Fibroblast of lung (primary cell): Measurements from ENCODE around the gene ZNF429. TPM values are rescaled to one million over a fixed set of nuclear protein-coding genes. Genes with fewer than 3 reads are reported as not detected.

Source experiments
- DNase-seq, 2 donors: peaks; one replicate each; pipeline versions ENCODE4 v3.0.0 to v3.0.0-alpha.2; 2010; ENCODE audit warnings: low read depth in 2 of 2
- H2AFZ ChIP-seq: 2 replicates; pipeline ENCODE4 v1.5.1; 2012; ENCODE audit warnings: low read length, control low read depth, inconsistent platforms
- H3K27ac ChIP-seq: 2 replicates; pipeline ENCODE4 v1.5.1; 2011; ENCODE audit warnings: low read length, control low read depth; ENCODE audit not compliant: insufficient read depth
- H3K27me3 ChIP-seq: 2 replicates; pipeline ENCODE4 v1.5.1; 2011; ENCODE audit warnings: mild to moderate bottlenecking, low read length; ENCODE audit not compliant: control insufficient read depth, insufficient read depth
- H3K36me3 ChIP-seq: 2 replicates; pipeline ENCODE4 v1.5.1; 2011; ENCODE audit warnings: low read length; ENCODE audit not compliant: control insufficient read depth, insufficient read depth
- H3K4me1 ChIP-seq: 2 replicates; pipeline ENCODE4 v1.5.1; 2011; ENCODE audit warnings: low read length; ENCODE audit not compliant: control insufficient read depth, insufficient read depth; ENCODE audit errors: extremely low read depth
- H3K4me2 ChIP-seq: 2 replicates; pipeline ENCODE4 v1.5.1; 2011; ENCODE audit warnings: low read length, control low read depth; ENCODE audit not compliant: insufficient read depth; ENCODE audit errors: extremely low read depth
- H3K4me3 ChIP-seq, 4 experiments: fragments of 200-600 bp in 1 of 4; sonication (generic) in 1 of 4; replicated peaks in 1 of 4; 2 replicates each; pipeline ENCODE4 v1.5.1; 2011 to 2016; ENCODE audit warnings: low read length in 4 of 4, low read depth in 3 of 4, mild to moderate bottlenecking in 3 of 4, control low read depth in 2 of 4, inconsistent platforms in 1 of 4, mixed read lengths in 1 of 4; ENCODE audit not compliant: insufficient read depth in 1 of 4; ENCODE audit errors: control extremely low read depth in 1 of 4
- H3K79me2 ChIP-seq: 2 replicates; pipeline ENCODE4 v1.5.1; 2012; ENCODE audit warnings: mild to moderate bottlenecking, low read length, inconsistent platforms; ENCODE audit not compliant: control insufficient read depth, insufficient read depth
- H3K9ac ChIP-seq: 2 replicates; pipeline ENCODE4 v1.5.1; 2011; ENCODE audit warnings: mild to moderate bottlenecking, low read length, control low read depth; ENCODE audit not compliant: insufficient read depth
- H3K9me3 ChIP-seq: 2 replicates; pipeline ENCODE4 v1.5.1; 2012; ENCODE audit warnings: low read depth, low read length; ENCODE audit not compliant: control insufficient read depth, insufficient read depth
- H4K20me1 ChIP-seq: 2 replicates; pipeline ENCODE4 v1.5.1; 2011; ENCODE audit warnings: low read length; ENCODE audit not compliant: control insufficient read depth, insufficient read depth; ENCODE audit errors: extremely low read depth
- CTCF ChIP-seq, 2 donors: IDR thresholded peaks in 1 of 2; conservative IDR thresholded peaks in 1 of 2; 1 replicate in 1 of 2; 2 replicates in 1 of 2; pipeline ENCODE4 v1.5.1; 2011 to 2012; ENCODE audit warnings: low read length in 2 of 2, control low read depth in 1 of 2, inconsistent platforms in 1 of 2, low read depth in 1 of 2, mild to moderate bottlenecking in 1 of 2
- EZH2 ChIP-seq: IDR thresholded peaks from 2 replicates; pipeline ENCODE4 v1.5.1; 2012; ENCODE audit warnings: low read length, control low read depth, mild to moderate bottlenecking; ENCODE audit errors: missing control alignments
- polyA plus RNA-seq, 2 donors: library from polyadenylated mRNA; depleted of rRNA in 1 of 2; stranded (reverse) in 1 of 2; unstranded in 1 of 2; fragments of >200 nt; gene quantifications; 2 replicates each; pipeline ENCODE4 v1.2.1, GENCODE V29; 2011 to 2012; ENCODE audit warnings: missing spikeins in 1 of 2
- total RNA-seq: library from RNA; depleted of rRNA; stranded (reverse); fragments of >200 nt; gene quantifications from 2 replicates; pipeline ENCODE4 v1.2.1, GENCODE V29; 2014

The ZNF429 gene
- total and polyA plus RNA-seq, 2 donors (not counting 1 experiment from before 2014, with no cell fraction given), result 5.6 to 7.5 TPM

GRCh38 chr19:21482863-21483276, 22.5 kb upstream of the ZNF429 start:
- Histone ChIP-seq H3K36me3 (no peaks in the 10 kb centered on the region), H3K9ac (no peak overlapping the region), H2AFZ (no peak overlapping the region), H4K20me1 (no peaks in the 10 kb centered on the region), H3K4me1 (no peaks in the 10 kb centered on the region), H3K27ac (no peak overlapping the region), H3K4me2 (no peak overlapping the region), H3K9me3 (no peaks in the 10 kb centered on the region), H3K4me3 (no peak overlapping the region), H3K79me2 (no peaks in the 10 kb centered on the region), H3K27me3 (no peaks in the 10 kb centered on the region)
- DNase-seq, result peak; percentile 24 to 48
- TF ChIP-seq CTCF (conservative IDR thresholded peaks at IDR 0.05 in 1 of 2, IDR thresholded peaks at IDR 0.05 in 1 of 2; ENCODE audit: low read depth in 1 of 2, low read length in 2 of 2) (peak; percentile 28 to 44), EZH2 (no peak)

GRCh38 chr19:21483589-21484170, 21.7 kb upstream of the ZNF429 start:
- Histone ChIP-seq H3K36me3 (no peaks in the 10 kb centered on the region), H3K4me3 (no peak overlapping the region), H2AFZ (no peak overlapping the region), H3K4me1 (no peaks in the 10 kb centered on the region), H3K27me3 (no peaks in the 10 kb centered on the region), H3K79me2 (no peaks in the 10 kb centered on the region), H3K4me2 (peak overlapping the region; percentile 35), H3K9ac (no peak overlapping the region), H4K20me1 (no peaks in the 10 kb centered on the region), H3K9me3 (no peaks in the 10 kb centered on the region), H3K27ac (no peak overlapping the region)
- peak in 1 of 2 donors; percentile 52 for TF ChIP-seq CTCF (conservative IDR thresholded peaks at IDR 0.05 in 1 of 2, IDR thresholded peaks at IDR 0.05 in 1 of 2; ENCODE audit: low read depth in 1 of 2, low read length in 2 of 2)
- no peak for TF ChIP-seq EZH2
- peak in 1 of 2 donors; percentile 15 for DNase-seq

GRCh38 chr19:21484631-21485030, 20.8 kb upstream of the ZNF429 start:
- Histone ChIP-seq H3K4me3 (no peak overlapping the region), H4K20me1 (no peaks in the 10 kb centered on the region), H2AFZ (no peak overlapping the region), H3K9ac (no peak overlapping the region), H3K36me3 (no peaks in the 10 kb centered on the region), H3K4me1 (no peaks in the 10 kb centered on the region), H3K79me2 (no peaks in the 10 kb centered on the region), H3K9me3 (no peaks in the 10 kb centered on the region), H3K4me2 (no peak overlapping the region), H3K27me3 (no peaks in the 10 kb centered on the region), H3K27ac (no peak overlapping the region)
- no peak for DNase-seq
- TF ChIP-seq CTCF (conservative IDR thresholded peaks at IDR 0.05 in 1 of 2, IDR thresholded peaks at IDR 0.05 in 1 of 2; ENCODE audit: low read depth in 1 of 2, low read length in 2 of 2) (no peak), EZH2 (no peak)
